Stimulated activated CD4-positive, alpha-beta T cell treated with anti-CD3 and anti-CD28 coated beads, TNF-alpha, amount 100 ng/mL, for 1 hour (primary cell): ENCODE measurements around the gene SHANK1.
A peak's percentile ranks its signal among the peaks of the same experiment; 100 is the strongest.

Experiments used
- DNase-seq, 3 donors: peaks; one replicate each; pipeline ENCODE4 v3.0.0-alpha.2; 2020; ENCODE audit warnings: low read depth in 3 of 3, low spot score in 1 of 3

The SHANK1 gene

DNA sequence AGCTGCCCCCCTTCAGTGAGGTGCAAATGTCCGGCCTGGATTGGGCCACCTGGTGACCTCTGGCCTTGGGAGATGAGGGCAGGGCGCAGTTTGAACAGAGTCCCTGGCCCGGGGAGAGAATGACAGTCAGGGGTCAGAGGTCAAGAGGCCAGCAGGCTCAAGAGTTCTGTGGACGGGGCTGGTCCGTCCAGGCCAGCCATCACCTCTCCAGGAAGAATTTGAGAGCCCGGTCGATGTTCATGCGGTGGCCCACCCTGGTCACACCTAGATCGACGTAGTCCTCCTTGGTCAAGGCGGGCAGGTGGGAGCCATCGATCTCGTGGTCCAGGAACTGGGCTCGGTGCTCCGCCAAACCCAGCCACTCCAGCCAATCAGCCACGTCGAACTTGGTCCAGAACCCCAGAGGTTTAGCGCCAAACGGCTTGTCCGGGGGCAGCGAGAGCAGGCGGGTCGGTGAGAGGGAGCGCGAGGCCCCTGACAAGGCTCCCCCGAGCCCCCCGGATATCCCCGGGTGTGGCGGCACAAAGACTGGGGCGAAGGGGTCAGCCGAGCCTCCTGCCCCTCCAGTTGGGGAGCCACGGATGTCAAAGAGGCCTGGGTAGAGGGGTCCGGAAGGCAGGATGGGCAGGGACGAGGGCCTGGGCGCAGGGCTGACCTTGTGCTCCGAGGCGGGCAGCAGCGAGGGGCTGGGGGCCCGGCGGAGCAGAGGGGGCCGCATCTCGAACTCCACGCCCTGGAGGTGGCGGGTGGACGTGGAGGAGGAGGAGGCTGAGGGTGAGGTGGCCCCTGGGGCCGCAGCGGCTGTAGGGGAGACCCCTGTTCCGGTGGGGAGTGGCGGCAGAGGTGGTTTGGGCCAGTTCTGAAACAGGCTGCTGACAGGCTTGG lies 57.6 kb downstream of the SHANK1 start:
- no peak for DNase-seq

DNA sequence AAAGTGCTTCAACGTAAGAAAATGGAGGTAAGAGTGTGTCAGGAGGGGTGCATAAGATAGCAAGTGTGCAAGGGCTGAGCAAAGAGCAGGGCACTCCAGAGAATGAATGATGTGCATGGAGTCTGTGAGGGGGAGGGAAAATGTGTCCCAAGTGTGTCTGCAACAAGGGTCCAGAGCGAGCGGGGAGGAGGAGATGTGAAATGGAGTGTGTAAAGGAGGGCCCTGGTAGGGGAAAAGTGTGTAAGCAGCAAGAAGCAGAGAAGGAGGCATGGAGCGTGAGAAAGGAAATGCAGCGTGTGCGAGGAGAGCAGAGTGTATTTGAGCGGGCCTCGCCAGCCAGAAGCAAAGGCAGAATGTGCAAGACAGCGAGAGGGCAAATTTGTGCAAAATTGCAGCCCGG lies 58.6 kb downstream of the SHANK1 start:
- no peak for DNase-seq

DNA sequence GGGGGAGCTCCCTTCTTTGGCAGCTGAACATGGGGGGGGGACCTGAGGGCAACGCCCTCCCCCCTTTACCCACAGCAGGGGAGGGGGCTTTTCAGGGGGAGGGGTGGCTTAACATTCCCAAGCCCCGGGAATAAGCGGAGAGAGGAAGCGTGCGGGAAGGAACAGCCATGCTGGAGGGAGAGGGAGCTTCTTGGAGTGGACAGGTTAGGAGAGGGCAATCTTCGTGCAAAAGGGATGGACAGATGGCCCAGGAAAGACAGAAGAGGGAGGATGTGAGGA lies 59.6 kb downstream of the SHANK1 start:
- DNase-seq, result no peak

DNA sequence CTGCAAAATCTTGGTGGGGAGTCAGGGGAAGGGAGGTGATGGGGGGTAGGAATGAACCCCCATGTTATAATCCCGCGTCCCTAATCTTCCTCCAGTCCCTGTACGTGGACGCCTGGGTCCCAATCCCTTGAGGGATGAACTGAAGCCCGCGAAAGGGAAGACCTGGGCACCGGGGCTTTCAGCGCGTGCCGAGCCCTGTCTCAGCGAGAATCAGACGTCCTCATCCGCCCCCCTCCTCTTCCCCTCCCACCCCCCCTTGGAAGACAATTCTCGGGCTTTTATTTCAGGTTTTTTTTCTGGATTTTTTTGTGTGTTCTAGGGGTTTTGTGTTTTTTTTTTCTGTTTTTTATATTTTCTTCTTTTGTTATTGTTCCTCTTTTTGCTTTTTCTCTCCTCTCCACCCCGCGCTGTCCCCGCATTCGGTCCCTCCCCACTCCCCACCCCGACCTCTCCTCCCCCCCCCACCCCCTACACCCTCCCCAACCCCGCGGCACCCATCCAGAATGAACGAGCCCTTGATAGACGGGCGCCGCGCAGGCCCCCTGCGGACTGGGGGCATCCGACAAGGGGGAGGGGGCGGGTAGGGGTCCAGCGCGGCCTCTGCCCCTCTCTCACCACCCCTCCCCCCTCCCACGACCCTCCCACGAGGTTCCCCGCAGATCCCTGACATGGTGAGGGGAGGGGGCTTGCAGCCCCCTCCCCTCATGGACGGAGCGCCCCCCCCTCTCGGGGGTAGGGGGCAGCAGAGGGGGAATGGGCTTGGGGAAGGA lies 60.1 kb downstream of the SHANK1 start:
- DNase-seq, result no peak

DNA sequence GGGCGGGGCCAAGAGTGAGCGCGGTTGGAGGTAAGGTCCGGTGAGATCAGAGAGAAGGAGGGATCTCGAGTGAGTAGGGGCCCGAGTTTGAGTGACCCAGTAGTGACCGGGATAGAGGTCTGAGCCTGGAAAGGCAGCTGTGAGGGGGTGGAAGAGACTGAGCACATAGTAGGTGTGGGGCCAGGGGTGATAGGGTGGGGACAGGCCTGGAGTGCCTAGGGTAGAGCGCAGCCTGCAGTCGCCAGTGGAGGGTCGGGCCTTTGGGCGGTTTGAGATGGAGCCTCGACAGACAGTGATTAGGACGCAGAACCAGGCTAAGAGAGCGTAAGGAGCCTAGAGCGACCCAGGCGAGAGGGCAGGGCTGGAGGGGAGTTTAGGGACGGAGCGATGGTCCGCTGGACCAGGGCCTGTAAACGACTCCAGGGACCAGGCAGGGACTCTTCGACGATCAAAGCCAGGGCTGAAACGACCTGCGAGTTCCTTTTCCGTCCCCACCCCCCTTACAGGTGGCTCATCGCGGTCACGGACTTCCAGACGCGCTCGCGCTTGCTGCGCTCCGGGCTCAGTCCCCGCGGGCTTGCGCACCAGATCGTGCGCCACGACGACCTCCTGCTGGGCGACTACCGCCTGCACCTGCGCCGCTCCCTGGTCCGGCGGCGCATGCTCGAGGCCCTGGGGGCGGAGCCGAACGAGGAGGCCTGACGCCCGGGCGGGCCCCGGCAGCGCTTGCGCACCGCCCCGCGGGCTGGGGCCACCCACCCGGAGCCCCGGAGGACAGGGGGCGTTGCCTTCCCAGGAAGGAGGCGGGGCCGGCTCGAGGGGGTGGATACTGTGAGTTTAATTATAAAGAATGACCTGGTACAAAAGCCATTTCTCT lies 60.9 kb downstream of the SHANK1 start:
- DNase-seq, result peak in 1 of 3 donors; percentile 34

DNA sequence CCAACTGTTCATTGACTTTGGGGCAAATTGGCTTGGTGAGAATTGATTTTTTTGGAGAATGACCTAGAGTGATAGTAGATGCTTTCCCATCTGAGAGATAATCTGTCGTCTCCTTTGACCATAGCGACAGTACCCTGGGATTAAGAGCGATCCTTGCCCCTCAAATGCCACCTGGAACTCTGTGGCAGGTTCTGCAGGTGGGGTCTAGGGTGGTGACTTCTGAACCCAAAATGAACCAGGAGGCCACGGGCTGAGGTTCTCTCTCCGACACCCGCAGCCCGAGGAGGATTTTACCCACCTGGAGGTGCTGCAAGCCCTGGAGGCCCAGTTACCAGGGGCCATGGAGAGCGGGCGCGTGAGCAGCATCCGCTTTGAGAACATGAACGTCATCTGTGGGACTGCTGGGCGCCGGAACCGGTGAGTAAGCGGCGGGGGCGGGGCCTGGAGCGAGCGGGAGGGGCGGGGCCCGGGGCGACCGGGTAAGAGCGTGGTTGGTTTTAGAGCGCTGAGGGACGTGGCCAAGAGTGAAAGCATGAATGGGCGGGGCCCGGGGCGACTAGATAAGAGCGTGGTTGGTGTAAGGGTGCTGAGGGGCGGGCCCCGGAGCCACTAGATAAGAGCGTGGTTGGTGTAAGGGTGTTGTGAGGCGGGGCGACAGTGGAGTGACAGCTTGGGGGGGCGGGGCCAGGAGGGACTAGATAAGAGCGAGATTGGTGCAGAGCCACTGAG lies 61.7 kb downstream of the SHANK1 start:
- peak; percentile 24 to 75 (median 39) for DNase-seq

DNA sequence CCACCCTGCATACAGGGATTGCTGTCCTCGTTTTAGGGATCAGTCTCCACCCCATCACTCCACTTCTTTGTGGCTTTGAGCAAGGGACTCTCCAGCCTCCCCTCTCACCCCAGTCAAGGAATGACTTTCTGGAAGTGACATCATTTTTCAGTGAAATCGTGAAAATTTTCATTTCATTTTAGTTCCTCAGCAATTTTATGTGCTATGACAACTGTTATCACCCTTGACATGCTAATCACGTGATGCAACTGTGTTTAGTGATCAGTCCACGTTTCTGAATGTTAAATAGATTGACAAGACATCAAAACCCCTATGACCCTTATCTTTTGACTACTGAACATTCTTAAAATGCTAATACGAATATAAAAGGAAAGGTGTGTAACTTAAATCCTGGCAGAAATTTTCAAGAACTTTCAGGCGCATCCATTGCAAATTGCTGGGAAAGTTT lies 62.4 kb downstream of the SHANK1 start:
- no peak for DNase-seq

DNA sequence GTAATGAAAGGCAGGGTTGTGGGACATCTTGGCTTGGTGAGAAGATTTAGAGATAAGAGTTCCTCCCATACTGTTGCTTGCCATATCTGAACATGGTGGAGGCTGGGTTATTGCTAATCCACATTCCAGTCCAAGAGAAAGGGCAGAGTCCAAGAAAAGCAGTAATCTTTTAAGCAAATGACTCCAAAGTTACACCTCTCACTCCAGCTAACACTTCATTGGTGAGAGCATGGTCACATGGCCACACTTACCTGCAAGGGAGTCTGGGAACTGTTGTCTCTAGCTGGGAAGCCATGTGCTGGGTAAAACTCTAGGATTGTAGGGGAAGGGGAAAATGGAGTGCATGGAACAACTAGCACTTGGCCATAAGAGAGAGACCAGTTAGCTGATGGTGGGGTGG lies 64.7 kb downstream of the SHANK1 start:
- no peak for DNase-seq

DNA sequence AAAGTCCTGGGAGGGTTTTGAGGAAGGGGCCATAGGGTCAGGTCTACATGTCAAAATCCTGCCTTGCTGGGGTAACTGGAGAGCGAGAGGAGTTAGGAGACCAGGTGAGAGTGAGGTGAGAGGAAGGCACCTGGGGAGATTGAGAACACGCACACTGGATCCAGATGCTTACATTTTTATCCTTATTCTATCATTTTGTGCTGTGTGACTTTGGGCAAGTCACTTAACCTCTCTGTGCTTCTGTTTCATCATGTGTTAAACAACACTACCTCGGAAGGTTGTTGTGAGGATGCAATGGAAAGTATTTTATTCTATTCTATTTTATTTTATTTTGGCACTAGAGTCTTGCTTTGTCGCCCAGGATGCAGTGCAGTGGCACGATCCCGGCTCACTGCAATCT lies 66.9 kb downstream of the SHANK1 start:
- DNase-seq, result no peak

DNA sequence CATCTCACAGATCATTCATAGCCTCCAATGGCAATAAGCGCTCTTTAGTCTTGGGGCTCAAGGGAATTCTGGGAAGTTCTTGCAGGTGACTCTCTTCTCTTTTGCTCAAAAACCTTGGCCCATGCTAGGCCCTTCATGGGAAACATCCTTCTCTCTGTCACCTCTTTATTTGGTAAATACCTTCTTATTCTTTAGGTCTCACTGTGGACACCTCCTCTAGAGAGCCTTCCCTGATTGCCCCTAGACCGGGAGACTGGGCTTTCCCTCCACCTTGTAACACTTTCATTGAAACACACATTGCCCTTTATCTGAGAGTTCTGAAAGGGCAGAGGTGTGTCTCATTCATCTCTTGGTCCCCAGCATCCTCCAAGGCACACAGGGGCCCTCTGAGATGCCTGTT lies 68.4 kb downstream of the SHANK1 start:
- DNase-seq, result no peak

DNA sequence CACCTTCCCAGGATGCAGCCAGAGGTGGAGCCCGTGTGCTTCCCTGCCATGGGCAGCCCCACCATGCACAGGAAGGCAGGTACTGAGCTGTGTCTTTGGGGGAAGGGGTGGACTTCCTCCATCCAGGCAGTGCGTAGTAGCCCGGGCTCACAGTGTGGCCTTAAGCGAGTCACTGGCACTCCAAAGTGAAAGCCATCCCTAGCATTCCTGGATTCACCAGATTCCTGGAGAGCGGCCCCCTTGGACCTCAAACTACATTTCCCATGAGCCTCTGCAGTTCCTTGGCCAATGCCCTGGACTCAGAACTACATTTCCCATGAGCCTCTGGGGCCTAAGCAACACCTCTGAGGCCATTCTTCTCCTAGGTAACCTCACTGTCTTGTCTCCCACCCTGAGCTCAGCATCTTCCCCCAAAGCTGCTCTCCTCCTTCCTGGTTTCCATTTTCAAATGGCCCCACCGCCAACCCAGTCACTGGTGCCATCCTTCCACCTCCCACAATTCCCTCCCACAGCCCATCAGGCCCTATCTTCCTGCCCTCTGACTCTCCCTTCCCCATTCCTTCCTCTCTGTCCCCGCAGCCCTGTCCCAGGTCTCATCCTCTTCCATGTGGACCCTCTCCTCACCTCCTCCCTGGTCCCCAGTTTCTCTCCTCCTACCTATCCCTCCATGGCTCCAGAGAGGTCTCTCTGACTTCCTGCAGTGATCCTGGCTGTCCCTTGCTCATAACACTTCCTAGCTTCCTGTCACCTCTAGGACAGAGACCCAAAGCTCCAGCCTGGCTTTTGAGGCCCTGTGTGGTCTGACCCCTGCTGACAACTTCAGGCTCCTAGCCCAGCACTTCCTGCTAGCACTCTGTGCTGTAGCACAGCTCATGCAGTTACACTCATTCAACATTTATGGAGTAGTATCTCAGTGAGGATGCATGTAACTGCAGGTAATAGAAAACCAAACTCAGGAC lies 69.9 kb downstream of the SHANK1 start, which contains the start of gene C19orf81:
TSS of gene C19orf81 (plus strand) at position 13 of the 959 bp plus-strand sequence. CDS start at position 13, 0 bp downstream.
- DNase-seq, result no peak

DNA sequence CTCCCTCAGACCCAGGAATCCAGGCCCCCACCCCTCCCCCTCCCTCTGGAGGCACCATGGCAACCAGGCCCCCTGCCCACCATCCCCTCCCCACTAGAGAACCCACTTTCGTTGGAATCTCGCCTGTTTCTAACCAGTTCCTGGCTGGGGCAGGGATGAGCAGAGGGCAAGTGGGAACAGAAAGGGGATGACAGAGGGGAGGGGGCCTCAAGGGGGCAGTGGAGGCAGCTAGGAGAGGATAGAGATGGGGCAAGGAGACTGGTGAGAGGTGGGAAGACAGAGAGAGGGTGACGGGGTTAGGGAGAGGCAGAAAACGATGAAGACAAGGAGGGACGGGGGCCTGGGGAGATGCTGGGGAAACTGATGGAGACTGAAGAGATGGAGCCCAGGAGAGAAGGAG lies 70.9 kb downstream of the SHANK1 start:
- no peak for DNase-seq

DNA sequence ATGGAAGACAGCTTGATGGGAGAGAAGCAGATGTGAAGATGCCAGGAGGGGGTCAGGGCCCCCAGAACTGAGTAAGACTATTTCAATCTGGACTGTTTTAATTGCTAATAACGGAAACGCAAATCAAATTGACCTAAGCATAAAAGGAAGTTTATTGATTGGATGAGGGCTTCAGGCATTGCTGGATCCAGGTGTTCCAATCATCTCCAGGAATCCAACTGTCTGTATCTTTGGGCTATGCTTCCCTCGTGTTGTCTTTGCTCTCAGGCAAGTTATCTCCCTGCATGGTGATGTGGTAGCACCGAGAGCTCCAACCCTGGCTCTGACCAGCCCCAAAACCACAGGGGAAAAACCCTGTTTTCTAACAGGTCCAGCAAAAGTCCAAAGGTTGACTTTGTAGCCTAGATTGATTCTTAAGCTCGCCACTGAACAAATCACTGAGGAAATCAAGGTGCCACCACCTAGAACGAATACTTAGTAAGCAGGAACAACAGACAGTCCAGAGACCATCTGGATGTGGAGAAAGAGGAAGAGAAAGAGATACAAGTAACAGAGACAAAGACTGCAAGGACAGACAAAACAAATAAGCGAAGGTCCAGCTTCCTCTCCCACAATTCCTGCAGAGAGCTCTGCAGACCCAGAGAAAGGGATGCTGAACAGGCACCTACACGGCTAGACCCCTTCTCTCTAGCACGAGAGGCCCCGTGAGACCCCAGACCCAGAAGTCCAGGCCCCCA lies 71.6 kb downstream of the SHANK1 start:
- DNase-seq, result no peak

DNA sequence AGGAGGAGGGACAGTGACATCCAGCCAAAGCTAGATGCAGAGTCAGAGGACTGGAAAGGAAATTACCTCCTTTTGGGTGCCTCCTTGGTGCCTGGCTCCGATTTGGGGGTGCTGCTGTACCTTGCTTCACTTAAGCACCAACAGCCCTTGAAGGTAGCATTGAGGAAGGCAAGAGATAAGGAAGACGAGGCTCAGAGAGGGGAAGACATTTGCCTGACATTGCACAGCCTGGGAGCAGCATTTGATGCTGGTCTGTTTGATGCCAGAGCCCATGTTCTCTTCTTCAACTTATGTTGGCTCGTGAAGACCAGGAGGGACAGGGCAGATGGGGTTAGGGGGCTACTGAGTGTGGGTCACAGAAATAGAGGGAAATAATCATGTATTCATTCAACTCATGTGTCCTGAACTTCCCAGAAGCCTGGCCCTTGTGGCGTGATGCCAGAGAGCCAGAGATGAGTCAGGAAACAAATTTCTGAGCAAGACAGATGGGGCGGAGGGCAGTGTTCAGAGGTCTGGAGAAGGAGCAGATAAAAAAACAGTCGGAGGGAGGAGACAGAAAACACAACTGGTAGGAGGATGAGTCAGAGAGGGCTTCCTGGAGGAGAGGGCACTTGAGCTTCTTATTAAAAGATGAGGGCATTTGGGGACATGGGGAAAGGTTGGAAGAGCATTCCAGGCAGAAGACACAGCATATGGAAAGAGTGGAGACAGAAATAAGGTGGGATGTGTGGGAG lies 73.4 kb downstream of the SHANK1 start:
- no peak for DNase-seq

DNA sequence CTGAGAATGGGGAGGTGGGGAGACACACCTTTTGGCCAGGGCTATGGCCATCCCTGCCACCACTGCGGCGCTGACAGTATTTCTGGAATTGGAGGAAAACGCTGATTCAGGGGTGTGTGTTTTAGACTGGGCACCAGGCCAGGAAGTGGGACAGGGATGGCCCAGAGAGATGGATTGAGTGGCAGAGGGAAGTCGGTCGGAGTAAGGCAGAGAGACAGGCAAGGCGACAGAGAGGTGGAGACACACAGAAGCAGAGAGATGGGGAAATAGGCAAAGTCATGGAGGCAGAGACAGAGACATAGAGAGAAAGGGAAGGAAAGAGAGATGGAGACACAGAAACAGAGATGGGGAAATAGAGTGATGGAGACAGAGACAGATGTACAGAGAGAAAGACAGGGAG lies 74.5 kb downstream of the SHANK1 start:
- no peak for DNase-seq

DNA sequence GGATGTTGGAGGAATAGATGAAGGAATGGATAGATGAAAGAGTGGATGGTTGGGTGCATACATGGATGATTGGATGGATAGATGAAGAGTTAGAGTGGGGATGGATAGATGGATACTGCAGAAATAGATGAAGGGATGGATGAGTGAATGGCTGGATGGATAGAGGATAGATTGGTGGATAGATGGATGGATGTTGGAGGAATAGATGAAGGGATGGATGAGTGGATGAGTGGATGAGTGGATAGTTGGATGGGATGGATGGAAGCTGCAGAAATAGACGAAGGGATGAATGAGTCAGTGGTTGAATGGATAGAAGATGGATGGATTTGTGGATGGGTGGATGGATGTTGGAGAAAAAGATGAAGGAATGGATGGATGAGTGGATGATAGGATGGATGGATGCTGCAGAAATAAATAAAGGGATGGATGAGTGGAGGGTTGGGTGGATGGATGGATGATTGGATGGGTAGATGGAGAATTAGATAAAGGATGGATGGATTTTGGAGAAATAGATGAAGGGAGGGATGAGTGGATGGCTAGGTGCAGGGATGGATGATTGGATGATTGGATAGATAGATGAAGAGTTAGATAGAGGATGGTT lies 75.2 kb downstream of the SHANK1 start:
- no peak for DNase-seq

DNA sequence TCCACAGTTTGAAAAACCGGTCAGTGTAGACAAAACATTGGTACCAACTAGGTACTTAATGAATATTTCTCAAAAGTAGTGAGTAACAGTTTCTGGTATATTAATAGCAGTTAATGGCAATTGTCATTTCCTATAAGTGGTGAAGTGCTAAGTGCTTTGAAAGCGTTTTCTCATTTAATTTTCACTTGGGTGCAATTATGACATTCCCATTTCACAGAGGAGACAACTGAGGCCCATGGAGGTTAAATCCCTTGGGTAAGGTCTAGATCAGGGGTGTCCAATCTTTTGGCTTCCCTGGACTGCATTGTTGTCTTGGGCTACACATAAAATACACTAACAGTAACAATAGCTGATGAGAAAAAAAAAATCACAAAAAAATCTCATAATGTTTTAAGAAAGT lies 79.2 kb downstream of the SHANK1 start:
- no peak for DNase-seq
